HepG2 (cell line): ENCODE results near the gene RAC3. TPM values are rescaled to one million over a fixed set of nuclear protein-coding genes. Genes with fewer than 3 reads are reported as not detected.

Experiments used
- ATF1 ChIP-seq: IDR thresholded peaks from 2 replicates; pipeline ENCODE4 v1.6.1; 2016; ENCODE audit warnings: mild to moderate bottlenecking, control low read depth
- MAF1 ChIP-seq: sonication (generic); formaldehyde crosslinking; IDR thresholded peaks from 2 replicates; pipeline ENCODE4 v1.5.0; 2020; ENCODE audit warnings: missing genetic modification reagents, borderline replicate concordance
- NCOA2 ChIP-seq: sonication (generic); formaldehyde crosslinking; IDR thresholded peaks from 2 replicates; pipeline ENCODE4 v1.8.0; 2022; ENCODE audit warnings: inconsistent platforms
- RAD21 ChIP-seq: fragments of 450-650 bp; formaldehyde crosslinking; IDR thresholded peaks from 2 replicates; pipeline ENCODE4 v1.5.0; 2020; ENCODE audit warnings: mild to moderate bottlenecking
- RXRA ChIP-seq: sonication (generic); formaldehyde crosslinking; IDR thresholded peaks from 2 replicates; pipeline ENCODE4 v1.5.1; 2020; ENCODE audit warnings: missing genetic modification reagents
- SATB2 ChIP-seq: sonication (generic); formaldehyde crosslinking; IDR thresholded peaks from 2 replicates; pipeline ENCODE4 v1.5.0; 2020; ENCODE audit warnings: missing genetic modification reagents
- TOPORS ChIP-seq: sonication (generic); formaldehyde crosslinking; IDR thresholded peaks from 2 replicates; pipeline ENCODE4 v1.8.0; 2023; ENCODE audit warnings: mild to moderate bottlenecking, missing genetic modification reagents
- ZBTB40 ChIP-seq, 2 experiments: fragments of 450-650 bp in 1 of 2; sonication (generic) in 1 of 2; formaldehyde crosslinking in 1 of 2; IDR thresholded peaks; 2 replicates each; pipeline versions ENCODE4 v1.6.1 to v1.8.0; 2016 to 2022; ENCODE audit warnings: antibody characterized with exemption in 1 of 2, mild to moderate bottlenecking in 1 of 2, missing genetic modification reagents in 1 of 2
- ZFX ChIP-seq: sonication (generic); formaldehyde crosslinking; IDR thresholded peaks from 2 replicates; pipeline ENCODE4 v1.4.0; 2020; ENCODE audit warnings: mild to moderate bottlenecking, low read depth, missing genetic modification reagents, moderate library complexity
- ZNF12 ChIP-seq: sonication (generic); formaldehyde crosslinking; IDR thresholded peaks from 2 replicates; pipeline ENCODE4 v1.5.0; 2020; ENCODE audit warnings: missing genetic modification reagents
- ZNF335 ChIP-seq: sonication (generic); formaldehyde crosslinking; IDR thresholded peaks from 2 replicates; pipeline ENCODE4 v1.4.0; 2020; ENCODE audit warnings: missing genetic modification reagents
- ZNF609 ChIP-seq: sonication (generic); formaldehyde crosslinking; IDR thresholded peaks from 2 replicates; pipeline ENCODE4 v1.4.0; 2020; ENCODE audit warnings: mild to moderate bottlenecking, missing genetic modification reagents, borderline replicate concordance
- ZNF740 ChIP-seq: sonication (generic); formaldehyde crosslinking; IDR thresholded peaks from 2 replicates; pipeline ENCODE4 v1.4.0; 2020; ENCODE audit warnings: missing genetic modification reagents
- ZNF788 ChIP-seq: sonication (generic); formaldehyde crosslinking; IDR thresholded peaks from 2 replicates; pipeline ENCODE4 v1.5.0; 2020; ENCODE audit warnings: mild to moderate bottlenecking, missing genetic modification reagents, borderline replicate concordance
- ZNF792 ChIP-seq: IDR thresholded peaks from 2 replicates; pipeline ENCODE4 v1.6.1; 2016
- polyA plus RNA-seq, 8 experiments: library from polyadenylated mRNA; depleted of rRNA in 3 of 8; stranded (reverse) in 7 of 8; unstranded in 1 of 8; fragments of >200 nt; fragmentation: Illumina TruSeq in 4 of 8; extraction: Trizol in 4 of 8; gene quantifications; 2 replicates each; pipeline versions ENCODE4 v1.2.1 to v1.2.3, GENCODE V29; 2011 to 2016; ENCODE audit warnings: low read depth in 4 of 8, missing spikeins in 1 of 8, mixed read lengths in 1 of 8; ENCODE audit not compliant: insufficient read depth in 1 of 8
- total RNA-seq, 5 experiments: library from RNA; depleted of rRNA; stranded (reverse); fragments of >200 nt; fragmentation: Illumina TruSeq; extraction: Trizol; gene quantifications; 2 replicates each; pipeline ENCODE4 v1.2.3, GENCODE V29; 2016; ENCODE audit warnings: low read depth in 1 of 5

RAC3 gene
- total and polyA plus RNA-seq, 2 of the 13 experiments (the other 11 are each of a cell fraction or from before 2014, with no cell fraction given) = 10.5 to 21.3 TPM

- TF ChIP-seq ZNF609 (peak; percentile 49; the same call in 1 of the 2 replicates), ATF1 (CRISPR knock-in tag) (no peak), ZNF740 (0 out of 2 replicates have a peak, but pooled peaks have one; percentile 82), SATB2 (CRISPR knock-in tag) (peak; percentile 49; the same call in 1 of the 2 replicates), RAD21 (CRISPR knock-in tag) (peak; percentile 98), ZFX (CRISPR knock-in tag) (peak; percentile 44), RXRA (peak; percentile 46), ZNF792 (peak; percentile 51; the same call in 1 of the 2 replicates), MAF1 (CRISPR knock-in tag) (peak; percentile 74), NCOA2 (CRISPR knock-in tag) (peak; percentile 31; the same call in 1 of the 2 replicates), TOPORS (no peak), ZNF788 (CRISPR knock-in tag) (peak; percentile 80; the same call in 1 of the 2 replicates), ZNF12 (CRISPR knock-in tag) (peak; percentile 73; the same call in 1 of the 2 replicates), ZNF335 (CRISPR knock-in tag) (peak; percentile 43; the same call in 1 of the 2 replicates), ZBTB40 (IDR thresholded peaks at IDR 0.05) (no peak), ZBTB40 (CRISPR knock-in tag; IDR thresholded peaks at IDR 0.05) (peak; percentile 39; the same call in 1 of the 2 replicates)
Observed at GRCh38 chr17:82021107-82021899, 10.2 kb upstream of the RAC3 start (continued).
